ENCODE data around the gene NUFIP1.
"Not testable (repeated sequence)": the region's sequence is repeated elsewhere in the genome, so short reads cannot be mapped to it uniquely, and the experiment has no call there.

NUFIP1 gene

DNA sequence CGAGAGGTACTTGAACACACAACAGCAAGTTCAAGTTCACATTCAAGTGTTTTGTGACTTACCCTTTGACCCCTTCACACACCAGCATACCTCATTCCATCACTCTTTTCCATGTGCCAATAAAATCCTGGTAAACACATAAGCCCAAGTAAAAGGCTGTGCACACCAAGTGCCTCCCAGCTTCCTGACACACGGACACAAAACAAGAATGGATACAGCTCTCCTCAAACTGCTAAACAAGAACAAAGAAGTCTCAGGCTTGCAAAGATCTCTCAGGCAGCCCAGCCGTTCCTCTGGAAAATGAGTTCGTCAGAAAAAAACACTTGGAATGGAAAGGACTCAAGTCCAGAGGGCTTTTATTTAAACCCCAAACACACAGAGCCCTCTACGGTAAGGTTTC lies 83.7 kb downstream of the NUFIP1 start:
- peak overlapping the region; percentile 73 for H3K27ac ChIP-seq
- TF ChIP-seq, protein P1, sequence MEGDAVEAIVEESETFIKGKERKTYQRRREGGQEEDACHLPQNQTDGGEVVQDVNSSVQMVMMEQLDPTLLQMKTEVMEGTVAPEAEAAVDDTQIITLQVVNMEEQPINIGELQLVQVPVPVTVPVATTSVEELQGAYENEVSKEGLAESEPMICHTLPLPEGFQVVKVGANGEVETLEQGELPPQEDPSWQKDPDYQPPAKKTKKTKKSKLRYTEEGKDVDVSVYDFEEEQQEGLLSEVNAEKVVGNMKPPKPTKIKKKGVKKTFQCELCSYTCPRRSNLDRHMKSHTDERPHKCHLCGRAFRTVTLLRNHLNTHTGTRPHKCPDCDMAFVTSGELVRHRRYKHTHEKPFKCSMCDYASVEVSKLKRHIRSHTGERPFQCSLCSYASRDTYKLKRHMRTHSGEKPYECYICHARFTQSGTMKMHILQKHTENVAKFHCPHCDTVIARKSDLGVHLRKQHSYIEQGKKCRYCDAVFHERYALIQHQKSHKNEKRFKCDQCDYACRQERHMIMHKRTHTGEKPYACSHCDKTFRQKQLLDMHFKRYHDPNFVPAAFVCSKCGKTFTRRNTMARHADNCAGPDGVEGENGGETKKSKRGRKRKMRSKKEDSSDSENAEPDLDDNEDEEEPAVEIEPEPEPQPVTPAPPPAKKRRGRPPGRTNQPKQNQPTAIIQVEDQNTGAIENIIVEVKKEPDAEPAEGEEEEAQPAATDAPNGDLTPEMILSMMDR (conservative IDR thresholded peaks at IDR 0.05): no peak

DNA sequence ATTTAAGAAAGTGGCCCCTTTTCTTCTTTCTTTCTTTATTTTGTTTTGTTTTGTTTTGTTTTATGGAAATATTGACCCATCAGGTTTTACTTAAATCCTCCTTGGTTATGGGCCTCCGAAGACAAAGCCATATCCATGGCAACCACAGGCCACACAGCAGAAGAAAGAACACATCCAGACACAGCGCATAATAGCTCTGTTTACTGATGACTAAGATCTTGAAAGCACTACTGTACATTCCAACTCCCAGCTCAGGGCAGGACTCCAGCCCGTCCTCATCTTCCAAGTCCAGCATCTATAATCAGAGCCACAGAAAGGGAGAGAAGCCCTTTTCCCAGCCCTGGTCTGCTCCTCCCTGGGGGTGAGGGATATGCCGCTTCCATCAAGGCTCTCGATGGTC lies 84.3 kb downstream of the NUFIP1 start:
- TF ChIP-seq, protein P1 (conservative IDR thresholded peaks at IDR 0.05): no peak
- peak overlapping the region; percentile 73 for H3K27ac ChIP-seq

DNA sequence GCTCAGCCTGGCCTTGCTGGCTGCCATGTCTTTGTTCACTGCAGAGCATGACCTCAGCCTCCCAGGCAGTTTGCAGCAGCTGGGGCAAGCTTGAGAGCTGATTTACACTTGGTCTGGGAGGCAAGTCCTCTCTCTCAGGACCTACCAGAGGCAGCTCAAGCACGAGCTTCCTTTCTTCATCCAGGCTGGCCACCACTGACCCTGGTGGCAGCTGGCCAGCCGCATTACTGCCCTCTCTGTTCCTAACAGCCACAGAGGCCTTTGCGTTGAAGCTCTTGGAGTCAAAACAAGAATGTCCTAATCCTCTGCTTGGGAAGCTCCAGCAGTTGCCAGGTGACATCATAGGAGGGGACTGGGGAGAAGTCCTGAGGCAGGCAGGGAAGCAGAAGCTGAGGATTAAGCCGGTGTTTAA lies 85.7 kb downstream of the NUFIP1 start:
- H3K27ac ChIP-seq: peak overlapping the region; percentile 73; the same call in 1 of the 2 replicates

DNA sequence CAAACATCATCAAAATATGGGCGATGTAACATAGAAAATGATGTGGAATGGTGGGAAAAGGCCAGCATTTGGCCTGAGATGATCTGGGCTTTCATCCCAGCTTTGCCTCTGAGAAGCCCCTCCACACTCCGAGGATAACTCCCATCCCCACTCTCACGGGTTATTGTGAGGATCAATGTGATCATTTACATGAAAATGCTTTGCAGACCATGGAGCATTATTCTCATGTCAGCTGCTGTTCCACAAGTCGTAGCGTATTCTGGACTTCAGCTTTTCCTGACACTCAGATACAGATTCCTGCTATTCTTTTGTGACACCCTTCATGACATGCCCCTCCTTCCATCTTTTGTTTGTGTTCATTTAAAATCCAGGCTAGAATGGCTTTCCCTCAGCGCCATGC lies 86.5 kb downstream of the NUFIP1 start:
- TF ChIP-seq, protein P1 (conservative IDR thresholded peaks at IDR 0.05): no peak
- no peak overlapping the region for H3K27ac ChIP-seq

More for the DNA sequence above, 85.7 kb downstream of the NUFIP1 start:
- TF ChIP-seq, protein P1 (conservative IDR thresholded peaks at IDR 0.05): no peak

DNA sequence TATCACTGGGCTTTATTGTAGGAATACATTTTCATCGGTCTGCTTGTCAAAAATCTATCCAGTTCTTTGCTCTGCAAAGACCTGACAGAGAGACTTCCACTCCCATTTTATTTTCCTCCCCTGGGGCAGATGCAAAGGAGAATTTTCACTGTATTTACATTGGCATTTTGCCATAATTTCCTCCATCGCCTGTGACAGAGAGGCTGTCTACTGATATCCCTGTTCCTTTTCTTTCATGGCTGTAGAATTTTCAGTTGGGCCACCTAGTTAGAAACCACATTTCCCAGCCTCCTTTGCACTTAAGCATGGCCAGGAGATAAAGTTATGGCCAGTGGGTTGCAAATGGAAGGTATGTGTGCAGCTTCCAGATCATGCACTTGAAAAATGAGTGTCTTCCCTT lies 89.3 kb downstream of the NUFIP1 start:
- TF ChIP-seq, protein P1 (conservative IDR thresholded peaks at IDR 0.05): no peak
- peak overlapping the region; percentile 47 for H3K27ac ChIP-seq

DNA sequence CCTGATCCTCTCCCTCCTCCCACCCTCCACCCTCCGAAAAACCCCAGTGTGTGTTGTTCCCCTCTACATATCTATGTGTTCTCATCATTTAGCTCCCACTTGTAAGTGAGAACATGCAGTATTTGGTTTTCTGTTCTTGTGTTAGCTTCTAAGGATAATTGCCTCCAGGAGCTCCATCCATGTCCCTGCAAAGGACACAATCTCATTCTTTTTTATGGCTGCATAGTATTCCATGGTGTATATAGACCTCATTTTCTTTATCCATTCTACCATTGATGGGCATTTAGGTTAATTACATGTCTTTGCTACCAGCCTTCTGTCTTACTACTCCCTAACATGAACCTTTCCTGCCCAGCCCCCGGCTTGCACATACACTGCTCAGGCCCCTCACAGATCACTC lies 91.0 kb downstream of the NUFIP1 start:
- not testable (repeated sequence) for H3K27ac ChIP-seq

DNA sequence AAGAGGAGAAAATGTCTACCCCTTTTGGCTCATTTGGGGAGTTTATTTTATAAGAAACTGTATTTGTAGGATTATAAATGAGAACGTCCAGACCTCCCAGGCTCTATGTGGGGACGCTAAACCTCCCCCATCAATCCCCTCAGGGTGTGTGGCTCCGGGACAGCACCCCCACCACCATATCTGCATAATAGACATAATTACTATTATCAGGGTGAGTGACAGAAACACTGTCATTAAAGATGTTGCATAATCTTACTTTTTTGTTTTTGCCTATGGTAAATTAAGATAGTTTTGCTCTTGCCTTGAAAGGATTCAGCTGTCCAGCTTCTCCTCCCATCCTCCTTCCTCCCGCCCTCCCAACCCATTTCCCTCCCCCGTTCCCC lies 93.3 kb downstream of the NUFIP1 start:
- H3K27ac ChIP-seq: no peak overlapping the region
- TF ChIP-seq, protein P1 (conservative IDR thresholded peaks at IDR 0.05): no peak

DNA sequence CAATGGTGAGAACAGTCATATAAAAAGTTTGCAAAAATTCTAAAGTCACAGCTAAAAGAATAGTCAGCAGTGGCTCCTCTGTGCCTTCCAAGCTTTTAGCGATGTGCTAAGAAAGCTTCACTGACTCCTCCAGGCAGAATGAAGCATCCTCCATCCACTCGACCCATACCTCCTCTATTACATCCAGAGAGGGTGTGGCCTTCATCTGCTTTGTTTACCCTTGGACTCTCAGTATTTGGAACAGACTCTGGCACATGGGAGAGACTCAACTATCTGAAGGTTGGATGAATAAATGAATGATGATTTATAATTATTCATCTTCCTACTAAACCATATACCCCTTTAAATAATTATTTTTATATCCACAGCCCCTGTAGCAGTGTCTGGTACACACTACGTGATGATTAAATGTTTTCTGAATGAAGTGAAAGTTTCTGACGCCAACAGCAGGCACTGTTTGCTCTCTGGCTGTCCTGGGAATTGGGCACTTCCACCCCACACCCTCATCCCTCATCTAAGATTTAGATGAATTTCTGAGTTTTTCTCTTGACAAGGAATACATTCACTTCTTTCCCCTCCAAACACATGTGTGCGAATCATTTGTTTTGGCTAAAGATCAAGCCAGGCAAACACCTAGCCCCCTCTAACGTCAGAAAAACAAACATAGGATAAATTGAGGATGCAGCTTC lies 93.9 kb downstream of the NUFIP1 start:
- TF ChIP-seq, protein P1 (conservative IDR thresholded peaks at IDR 0.05): no peak
- no peak overlapping the region for H3K27ac ChIP-seq
